IMR-90 (cell line): ENCODE measurements around the gene TIMP1.

Experiments
- CTCF ChIP-seq: conservative IDR thresholded peaks from 2 replicates; pipeline ENCODE4 v1.5.1; 2012; ENCODE audit warnings: mild to moderate bottlenecking, low read depth, low read length, improper control_type of control experiment
- MXI1 ChIP-seq: IDR thresholded peaks from 2 replicates; pipeline ENCODE4 v1.6.1; 2012; ENCODE audit warnings: low read depth, mild to moderate bottlenecking, low read length, moderate library complexity, borderline replicate concordance

GRCh38 chrX:47560934-47561658 lies 21.1 kb upstream of the TIMP1 start, which contains the start of gene ARAF:
- no peak for TF ChIP-seq CTCF
- peak; percentile 45; the same call in 1 of the 2 replicates for TF ChIP-seq MXI1
